IMR-90 (cell line): ENCODE data around the gene ZNF292.

Experiments
- CEBPB ChIP-seq: IDR thresholded peaks from 2 replicates; pipeline ENCODE4 v1.6.1; 2012; ENCODE audit warnings: low read depth, low read length, improper control_type of control experiment
- CHD1 ChIP-seq: IDR thresholded peaks from 2 replicates; pipeline ENCODE4 v1.6.1; 2012; ENCODE audit warnings: low read depth, low read length, improper control_type of control experiment
- CTCF ChIP-seq: conservative IDR thresholded peaks from 2 replicates; pipeline ENCODE4 v1.5.1; 2012; ENCODE audit warnings: mild to moderate bottlenecking, low read depth, low read length, improper control_type of control experiment
- ELK1 ChIP-seq: fragments of 150-350 bp; IDR thresholded peaks from 2 replicates; pipeline ENCODE4 v1.6.1; 2016; ENCODE audit warnings: low read depth, mild to moderate bottlenecking, low read length, moderate library complexity, borderline replicate concordance
- FOS ChIP-seq: fragments of 150-350 bp; IDR thresholded peaks from 2 replicates; pipeline ENCODE4 v1.6.1; 2016; ENCODE audit warnings: low read depth, low read length
- MAFK ChIP-seq: IDR thresholded peaks from 2 replicates; pipeline ENCODE4 v1.6.1; 2012; ENCODE audit warnings: low read depth, low read length, improper control_type of control experiment
- MAZ ChIP-seq: IDR thresholded peaks from 2 replicates; pipeline ENCODE4 v1.6.1; 2012; ENCODE audit warnings: low read depth, mild to moderate bottlenecking, low read length, improper control_type of control experiment, moderate library complexity, borderline replicate concordance
- MXI1 ChIP-seq: IDR thresholded peaks from 2 replicates; pipeline ENCODE4 v1.6.1; 2012; ENCODE audit warnings: low read depth, mild to moderate bottlenecking, low read length, moderate library complexity, borderline replicate concordance
- POLR2A ChIP-seq: IDR thresholded peaks from 2 replicates; pipeline ENCODE4 v1.6.1; 2012; ENCODE audit warnings: mild to moderate bottlenecking, low read depth, low read length
- RAD21 ChIP-seq: IDR thresholded peaks from 2 replicates; pipeline ENCODE4 v1.6.1; 2012; ENCODE audit warnings: low read length, improper control_type of control experiment
- RCOR1 ChIP-seq: IDR thresholded peaks from 2 replicates; pipeline ENCODE4 v1.6.1; 2012; ENCODE audit warnings: mild to moderate bottlenecking, low read length, improper control_type of control experiment; ENCODE audit not compliant: insufficient replicate concordance
- RFX5 ChIP-seq: IDR thresholded peaks from 2 replicates; pipeline ENCODE4 v1.8.0; 2012; ENCODE audit warnings: low read depth, mild to moderate bottlenecking, low read length, moderate library complexity
- SMC3 ChIP-seq: fragments of 150-350 bp; IDR thresholded peaks from 2 replicates; pipeline ENCODE4 v1.6.1; 2016; ENCODE audit warnings: low read depth, mild to moderate bottlenecking, antibody characterized with exemption, low read length, moderate library complexity
- USF2 ChIP-seq: fragments of 150-350 bp; IDR thresholded peaks from 2 replicates; pipeline ENCODE4 v1.6.1; 2017; ENCODE audit warnings: mild to moderate bottlenecking, antibody characterized with exemption, low read length, low read depth

GRCh38 chr6:87154641-87154992 is 748 bp upstream of the ZNF292 start:
- no peak for TF ChIP-seq USF2
- TF ChIP-seq CTCF = no peak
- no peak for TF ChIP-seq CHD1
- no peak for TF ChIP-seq POLR2A
- no peak for TF ChIP-seq MAZ
- no peak for TF ChIP-seq RCOR1
- no peak for TF ChIP-seq MXI1
- no peak for TF ChIP-seq CEBPB
- no peak for TF ChIP-seq FOS
- TF ChIP-seq MAFK = no peak
- TF ChIP-seq ELK1 = no peak
- TF ChIP-seq RFX5 = no peak
- TF ChIP-seq SMC3 = no peak
- TF ChIP-seq RAD21 = no peak
